H1 (cell line): ENCODE measurements around the gene RPS21. TPM values are rescaled to one million over a fixed set of nuclear protein-coding genes. Genes with fewer than 3 reads are reported as not detected.

ENCODE experiments used
- KDM1A ChIP-seq: fragments of 200-600, 300-600 bp; sonication (generic); IDR thresholded peaks from 2 replicates; pipeline ENCODE4 v1.7.1; 2016; ENCODE audit warnings: mild to moderate bottlenecking, low read length, borderline replicate concordance
- POLR2A ChIP-seq, 2 experiments: IDR thresholded peaks; 1 replicate in 1 of 2; 2 replicates in 1 of 2; pipeline ENCODE4 v1.6.1; 2011; ENCODE audit warnings: low read depth in 2 of 2, low read length in 2 of 2, mild to moderate bottlenecking in 2 of 2; ENCODE audit errors: control extremely low read depth in 1 of 2
- POU5F1 ChIP-seq: IDR thresholded peaks from 2 replicates; pipeline ENCODE4 v1.6.1; 2011; ENCODE audit warnings: low read depth, mild to moderate bottlenecking, low read length, moderate library complexity
- SP1 ChIP-seq: IDR thresholded peaks from 2 replicates; pipeline ENCODE4 v1.6.1; 2011; ENCODE audit warnings: low read depth, low read length
- TCF12 ChIP-seq: IDR thresholded peaks from 2 replicates; pipeline ENCODE4 v1.6.1; 2011; ENCODE audit warnings: low read depth, mild to moderate bottlenecking, low read length
- YY1 ChIP-seq: IDR thresholded peaks from 2 replicates; pipeline ENCODE4 v1.6.1; 2011; ENCODE audit warnings: low read depth, mild to moderate bottlenecking, low read length
- polyA plus RNA-seq, 7 experiments: library from polyadenylated mRNA; depleted of rRNA in 3 of 7; stranded (reverse) in 5 of 7; unstranded in 2 of 7; fragments of >200 nt in 5 of 7; fragments of 200-250 nt in 2 of 7; gene quantifications; 1 replicate in 5 of 7; 2 replicates in 1 of 7; 4 replicates in 1 of 7; pipeline versions ENCODE4 v1.2.1 to v1.2.3, GENCODE V29; 2011 to 2013; ENCODE audit warnings: missing spikeins in 2 of 7, mixed read lengths in 2 of 7
- total RNA-seq: library from RNA; stranded (reverse); fragmentation: NEBNext Ultra II Directional; extraction: Animal tissue kit (Norgen Biotek cat#: 25700); gene quantifications from 2 replicates; pipeline ENCODE4 v1.2.1, GENCODE V29; 2021
- TF ChIP-seq, protein P1 (sequence below), 3 experiments: IDR thresholded peaks; 1 replicate in 2 of 3; 2 replicates in 1 of 3; pipeline versions ENCODE4 v1.5.1 to v1.6.1; 2011; ENCODE audit warnings: low read length in 3 of 3, mild to moderate bottlenecking in 3 of 3, inconsistent platforms in 2 of 3, low read depth in 1 of 3, moderate library complexity in 1 of 3; ENCODE audit not compliant: insufficient read depth in 1 of 3; ENCODE audit errors: control extremely low read depth in 1 of 3
- TF ChIP-seq, protein P2 (sequence below): fragments of 300-600 bp; sonication (generic); IDR thresholded peaks from 2 replicates; pipeline ENCODE4 v1.7.1; 2012; ENCODE audit warnings: low read length, moderate library complexity, mild to moderate bottlenecking, inconsistent platforms; ENCODE audit not compliant: insufficient replicate concordance

The RPS21 gene
- total and polyA plus RNA-seq, 2 of the 8 experiments (the other 6 are each of a cell fraction or from before 2014, with no cell fraction given), result 1,787 to 7,219 TPM

DNA sequence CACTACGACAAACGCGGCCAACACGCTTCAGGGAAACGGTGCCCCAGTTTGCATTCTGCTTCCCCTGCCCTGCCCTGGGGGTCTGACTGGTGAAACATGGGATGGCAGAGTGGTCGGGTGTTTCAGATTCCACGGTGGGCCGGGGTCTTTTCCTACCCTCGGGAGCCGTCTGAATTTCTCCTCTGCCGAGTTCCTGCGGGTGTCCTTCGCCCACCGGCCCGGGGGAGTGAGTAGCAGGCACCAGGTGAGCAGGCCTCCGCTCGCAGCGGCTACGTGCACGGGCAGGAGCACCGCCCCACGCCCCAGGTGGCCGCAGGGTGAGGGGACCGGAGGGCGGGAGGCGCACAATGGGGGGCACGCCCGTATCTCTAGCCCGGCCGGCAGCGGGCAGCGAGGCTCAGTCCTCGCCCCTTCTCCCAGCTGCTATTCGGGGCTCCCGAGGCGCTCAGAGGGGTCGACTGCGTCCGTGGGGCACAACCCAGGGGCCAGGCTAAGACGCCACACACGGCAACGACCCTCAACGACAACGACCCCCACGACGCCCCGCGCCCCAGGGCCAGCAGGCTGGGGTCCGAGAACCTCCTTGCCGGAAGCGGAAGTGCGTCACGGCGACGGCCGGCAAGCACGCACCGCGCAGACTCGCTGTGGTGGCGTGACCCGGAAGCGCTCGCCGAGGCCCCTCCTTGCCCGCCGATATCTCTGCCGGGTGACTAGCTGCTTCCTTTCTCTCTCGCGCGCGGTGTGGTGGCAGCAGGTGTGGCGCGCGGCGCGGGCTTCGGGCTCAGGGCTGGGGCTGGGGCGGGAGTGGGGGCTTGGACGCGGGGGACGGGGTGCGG is at the start of gene RPS21 (continued):
- TF ChIP-seq TCF12 (no peak), POU5F1 (no peak), SP1 (no peak), KDM1A (no peak), POLR2A (IDR thresholded peaks at IDR 0.05; ENCODE audit: control extremely low read depth in 1 of 2, low read depth in 2 of 2, low read length in 2 of 2) (peak; percentile 91 to 96), YY1 (no peak)
- TF ChIP-seq, protein P1, sequence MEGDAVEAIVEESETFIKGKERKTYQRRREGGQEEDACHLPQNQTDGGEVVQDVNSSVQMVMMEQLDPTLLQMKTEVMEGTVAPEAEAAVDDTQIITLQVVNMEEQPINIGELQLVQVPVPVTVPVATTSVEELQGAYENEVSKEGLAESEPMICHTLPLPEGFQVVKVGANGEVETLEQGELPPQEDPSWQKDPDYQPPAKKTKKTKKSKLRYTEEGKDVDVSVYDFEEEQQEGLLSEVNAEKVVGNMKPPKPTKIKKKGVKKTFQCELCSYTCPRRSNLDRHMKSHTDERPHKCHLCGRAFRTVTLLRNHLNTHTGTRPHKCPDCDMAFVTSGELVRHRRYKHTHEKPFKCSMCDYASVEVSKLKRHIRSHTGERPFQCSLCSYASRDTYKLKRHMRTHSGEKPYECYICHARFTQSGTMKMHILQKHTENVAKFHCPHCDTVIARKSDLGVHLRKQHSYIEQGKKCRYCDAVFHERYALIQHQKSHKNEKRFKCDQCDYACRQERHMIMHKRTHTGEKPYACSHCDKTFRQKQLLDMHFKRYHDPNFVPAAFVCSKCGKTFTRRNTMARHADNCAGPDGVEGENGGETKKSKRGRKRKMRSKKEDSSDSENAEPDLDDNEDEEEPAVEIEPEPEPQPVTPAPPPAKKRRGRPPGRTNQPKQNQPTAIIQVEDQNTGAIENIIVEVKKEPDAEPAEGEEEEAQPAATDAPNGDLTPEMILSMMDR (IDR thresholded peaks at IDR 0.05; ENCODE audit: control extremely low read depth in 1 of 3, insufficient read depth in 1 of 3, low read depth in 1 of 3, low read length in 3 of 3), result no peak
- TF ChIP-seq, protein P2, sequence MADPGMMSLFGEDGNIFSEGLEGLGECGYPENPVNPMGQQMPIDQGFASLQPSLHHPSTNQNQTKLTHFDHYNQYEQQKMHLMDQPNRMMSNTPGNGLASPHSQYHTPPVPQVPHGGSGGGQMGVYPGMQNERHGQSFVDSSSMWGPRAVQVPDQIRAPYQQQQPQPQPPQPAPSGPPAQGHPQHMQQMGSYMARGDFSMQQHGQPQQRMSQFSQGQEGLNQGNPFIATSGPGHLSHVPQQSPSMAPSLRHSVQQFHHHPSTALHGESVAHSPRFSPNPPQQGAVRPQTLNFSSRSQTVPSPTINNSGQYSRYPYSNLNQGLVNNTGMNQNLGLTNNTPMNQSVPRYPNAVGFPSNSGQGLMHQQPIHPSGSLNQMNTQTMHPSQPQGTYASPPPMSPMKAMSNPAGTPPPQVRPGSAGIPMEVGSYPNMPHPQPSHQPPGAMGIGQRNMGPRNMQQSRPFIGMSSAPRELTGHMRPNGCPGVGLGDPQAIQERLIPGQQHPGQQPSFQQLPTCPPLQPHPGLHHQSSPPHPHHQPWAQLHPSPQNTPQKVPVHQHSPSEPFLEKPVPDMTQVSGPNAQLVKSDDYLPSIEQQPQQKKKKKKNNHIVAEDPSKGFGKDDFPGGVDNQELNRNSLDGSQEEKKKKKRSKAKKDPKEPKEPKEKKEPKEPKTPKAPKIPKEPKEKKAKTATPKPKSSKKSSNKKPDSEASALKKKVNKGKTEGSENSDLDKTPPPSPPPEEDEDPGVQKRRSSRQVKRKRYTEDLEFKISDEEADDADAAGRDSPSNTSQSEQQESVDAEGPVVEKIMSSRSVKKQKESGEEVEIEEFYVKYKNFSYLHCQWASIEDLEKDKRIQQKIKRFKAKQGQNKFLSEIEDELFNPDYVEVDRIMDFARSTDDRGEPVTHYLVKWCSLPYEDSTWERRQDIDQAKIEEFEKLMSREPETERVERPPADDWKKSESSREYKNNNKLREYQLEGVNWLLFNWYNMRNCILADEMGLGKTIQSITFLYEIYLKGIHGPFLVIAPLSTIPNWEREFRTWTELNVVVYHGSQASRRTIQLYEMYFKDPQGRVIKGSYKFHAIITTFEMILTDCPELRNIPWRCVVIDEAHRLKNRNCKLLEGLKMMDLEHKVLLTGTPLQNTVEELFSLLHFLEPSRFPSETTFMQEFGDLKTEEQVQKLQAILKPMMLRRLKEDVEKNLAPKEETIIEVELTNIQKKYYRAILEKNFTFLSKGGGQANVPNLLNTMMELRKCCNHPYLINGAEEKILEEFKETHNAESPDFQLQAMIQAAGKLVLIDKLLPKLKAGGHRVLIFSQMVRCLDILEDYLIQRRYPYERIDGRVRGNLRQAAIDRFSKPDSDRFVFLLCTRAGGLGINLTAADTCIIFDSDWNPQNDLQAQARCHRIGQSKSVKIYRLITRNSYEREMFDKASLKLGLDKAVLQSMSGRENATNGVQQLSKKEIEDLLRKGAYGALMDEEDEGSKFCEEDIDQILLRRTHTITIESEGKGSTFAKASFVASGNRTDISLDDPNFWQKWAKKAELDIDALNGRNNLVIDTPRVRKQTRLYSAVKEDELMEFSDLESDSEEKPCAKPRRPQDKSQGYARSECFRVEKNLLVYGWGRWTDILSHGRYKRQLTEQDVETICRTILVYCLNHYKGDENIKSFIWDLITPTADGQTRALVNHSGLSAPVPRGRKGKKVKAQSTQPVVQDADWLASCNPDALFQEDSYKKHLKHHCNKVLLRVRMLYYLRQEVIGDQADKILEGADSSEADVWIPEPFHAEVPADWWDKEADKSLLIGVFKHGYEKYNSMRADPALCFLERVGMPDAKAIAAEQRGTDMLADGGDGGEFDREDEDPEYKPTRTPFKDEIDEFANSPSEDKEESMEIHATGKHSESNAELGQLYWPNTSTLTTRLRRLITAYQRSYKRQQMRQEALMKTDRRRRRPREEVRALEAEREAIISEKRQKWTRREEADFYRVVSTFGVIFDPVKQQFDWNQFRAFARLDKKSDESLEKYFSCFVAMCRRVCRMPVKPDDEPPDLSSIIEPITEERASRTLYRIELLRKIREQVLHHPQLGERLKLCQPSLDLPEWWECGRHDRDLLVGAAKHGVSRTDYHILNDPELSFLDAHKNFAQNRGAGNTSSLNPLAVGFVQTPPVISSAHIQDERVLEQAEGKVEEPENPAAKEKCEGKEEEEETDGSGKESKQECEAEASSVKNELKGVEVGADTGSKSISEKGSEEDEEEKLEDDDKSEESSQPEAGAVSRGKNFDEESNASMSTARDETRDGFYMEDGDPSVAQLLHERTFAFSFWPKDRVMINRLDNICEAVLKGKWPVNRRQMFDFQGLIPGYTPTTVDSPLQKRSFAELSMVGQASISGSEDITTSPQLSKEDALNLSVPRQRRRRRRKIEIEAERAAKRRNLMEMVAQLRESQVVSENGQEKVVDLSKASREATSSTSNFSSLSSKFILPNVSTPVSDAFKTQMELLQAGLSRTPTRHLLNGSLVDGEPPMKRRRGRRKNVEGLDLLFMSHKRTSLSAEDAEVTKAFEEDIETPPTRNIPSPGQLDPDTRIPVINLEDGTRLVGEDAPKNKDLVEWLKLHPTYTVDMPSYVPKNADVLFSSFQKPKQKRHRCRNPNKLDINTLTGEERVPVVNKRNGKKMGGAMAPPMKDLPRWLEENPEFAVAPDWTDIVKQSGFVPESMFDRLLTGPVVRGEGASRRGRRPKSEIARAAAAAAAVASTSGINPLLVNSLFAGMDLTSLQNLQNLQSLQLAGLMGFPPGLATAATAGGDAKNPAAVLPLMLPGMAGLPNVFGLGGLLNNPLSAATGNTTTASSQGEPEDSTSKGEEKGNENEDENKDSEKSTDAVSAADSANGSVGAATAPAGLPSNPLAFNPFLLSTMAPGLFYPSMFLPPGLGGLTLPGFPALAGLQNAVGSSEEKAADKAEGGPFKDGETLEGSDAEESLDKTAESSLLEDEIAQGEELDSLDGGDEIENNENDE, result no peak
